Measurements from ENCODE around the gene ZNF330. TPM values are rescaled to one million over a fixed set of nuclear protein-coding genes. Genes with fewer than 3 reads are reported as not detected.
A peak's percentile ranks its signal among the peaks of the same experiment; 100 is the strongest.

ZNF330 gene
- total RNA-seq, 6 donors from 2014 or later, result 33.6 to 45.1 (median 40.9) TPM

DNA sequence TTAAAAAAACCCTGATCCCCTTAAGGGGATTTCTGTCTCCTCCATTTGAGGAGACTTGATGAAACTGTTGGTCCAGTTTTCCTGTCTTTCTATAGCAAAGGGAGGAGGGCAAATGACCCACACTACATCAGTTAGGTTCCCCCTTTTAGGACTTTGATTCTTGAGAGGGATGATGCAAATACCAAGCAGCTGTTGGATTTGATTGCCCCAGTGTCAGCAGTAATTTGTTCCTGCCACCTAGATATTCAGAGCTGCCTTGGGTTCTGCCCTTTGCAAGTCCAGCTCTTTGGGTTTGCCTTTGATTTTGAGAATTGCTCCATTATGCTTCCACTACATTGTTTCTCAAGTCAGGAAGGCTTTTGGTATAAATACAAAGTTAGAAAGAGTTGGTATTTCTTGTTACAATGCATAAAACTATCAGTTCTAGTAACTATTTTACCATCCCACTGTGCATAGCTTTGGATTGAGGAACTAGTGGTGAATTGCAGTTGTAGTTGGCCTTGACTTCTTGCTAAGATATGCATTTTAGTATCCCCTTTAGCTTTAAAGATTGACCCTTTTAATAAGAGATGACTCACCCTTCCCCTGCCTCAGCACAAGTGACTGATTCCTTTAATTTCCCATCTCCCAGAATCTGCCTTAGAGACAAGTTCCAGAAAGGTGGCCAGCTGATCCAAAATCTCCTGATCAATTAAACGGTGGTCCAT is 24.3 kb upstream of the ZNF330 start:
- H3K9me3 ChIP-seq, result no peaks in the 10 kb centered on the region
- no peak for DNase-seq
- H3K27ac ChIP-seq, result no peak overlapping the region
- H3K4me3 ChIP-seq, result no peak overlapping the region
- H3K36me3 ChIP-seq, result no peaks in the 10 kb centered on the region
- ATAC-seq (ENCODE audit: low FRiP score in 2 of 2), result peak in 1 of 2 donors; percentile 41
- H3K27me3 ChIP-seq, result no peaks in the 10 kb centered on the region
- TF ChIP-seq EP300 (IDR thresholded peaks at IDR 0.05) (no peak), POLR2A (IDR thresholded peaks at IDR 0.05) (no peak), POLR2AphosphoS5 (IDR thresholded peaks at IDR 0.05) (no peak)
- TF ChIP-seq, protein P1, sequence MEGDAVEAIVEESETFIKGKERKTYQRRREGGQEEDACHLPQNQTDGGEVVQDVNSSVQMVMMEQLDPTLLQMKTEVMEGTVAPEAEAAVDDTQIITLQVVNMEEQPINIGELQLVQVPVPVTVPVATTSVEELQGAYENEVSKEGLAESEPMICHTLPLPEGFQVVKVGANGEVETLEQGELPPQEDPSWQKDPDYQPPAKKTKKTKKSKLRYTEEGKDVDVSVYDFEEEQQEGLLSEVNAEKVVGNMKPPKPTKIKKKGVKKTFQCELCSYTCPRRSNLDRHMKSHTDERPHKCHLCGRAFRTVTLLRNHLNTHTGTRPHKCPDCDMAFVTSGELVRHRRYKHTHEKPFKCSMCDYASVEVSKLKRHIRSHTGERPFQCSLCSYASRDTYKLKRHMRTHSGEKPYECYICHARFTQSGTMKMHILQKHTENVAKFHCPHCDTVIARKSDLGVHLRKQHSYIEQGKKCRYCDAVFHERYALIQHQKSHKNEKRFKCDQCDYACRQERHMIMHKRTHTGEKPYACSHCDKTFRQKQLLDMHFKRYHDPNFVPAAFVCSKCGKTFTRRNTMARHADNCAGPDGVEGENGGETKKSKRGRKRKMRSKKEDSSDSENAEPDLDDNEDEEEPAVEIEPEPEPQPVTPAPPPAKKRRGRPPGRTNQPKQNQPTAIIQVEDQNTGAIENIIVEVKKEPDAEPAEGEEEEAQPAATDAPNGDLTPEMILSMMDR (IDR thresholded peaks at IDR 0.05), result no peak
- H3K4me1 ChIP-seq, result no peaks in the 10 kb centered on the region
- 83 to 88% methylated on average over 1 of the region's 1 CpG for WGBS, 2 donors

DNA sequence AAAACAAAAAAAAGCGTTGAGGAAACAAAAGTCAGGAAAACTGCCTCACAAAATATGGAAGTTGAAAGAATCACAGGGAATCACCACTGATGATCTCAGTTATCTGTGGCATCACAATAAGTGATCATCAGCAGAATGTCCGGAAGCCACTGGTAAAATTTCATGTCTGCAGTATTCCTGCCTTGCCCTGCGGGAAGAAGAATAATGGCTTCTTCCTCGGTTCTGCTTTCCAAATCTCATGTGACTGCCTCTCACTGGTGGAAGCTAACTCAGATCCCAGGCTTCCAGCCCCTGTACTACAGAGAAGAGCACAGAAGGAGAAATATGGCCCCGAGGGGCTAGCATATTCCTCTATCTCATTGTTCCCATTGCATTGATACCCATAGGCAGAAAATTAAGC is 12.7 kb upstream of the ZNF330 start:
- peak in 1 of 2 donors; percentile 72 for ATAC-seq (ENCODE audit: low FRiP score in 2 of 2)
- no peaks in the 10 kb centered on the region for H3K36me3 ChIP-seq
- no peaks in the 10 kb centered on the region for H3K4me1 ChIP-seq
- H3K4me3 ChIP-seq, result no peak overlapping the region
- H3K27me3 ChIP-seq, result no peaks in the 10 kb centered on the region
- no peak for DNase-seq
- no peak for TF ChIP-seq POLR2AphosphoS5 (IDR thresholded peaks at IDR 0.05)
- no peak for TF ChIP-seq POLR2A (IDR thresholded peaks at IDR 0.05)
- TF ChIP-seq, protein P1 (IDR thresholded peaks at IDR 0.05), result no peak
- no peak for TF ChIP-seq EP300 (IDR thresholded peaks at IDR 0.05)
- peak overlapping the region in 1 of 4 donors; percentile 5 for H3K27ac ChIP-seq
- no peaks in the 10 kb centered on the region for H3K9me3 ChIP-seq
- whole genome bisulfite sequencing, 2 donors, result 53 to 61% methylated on average over 5 of the region's 5 CpGs

DNA sequence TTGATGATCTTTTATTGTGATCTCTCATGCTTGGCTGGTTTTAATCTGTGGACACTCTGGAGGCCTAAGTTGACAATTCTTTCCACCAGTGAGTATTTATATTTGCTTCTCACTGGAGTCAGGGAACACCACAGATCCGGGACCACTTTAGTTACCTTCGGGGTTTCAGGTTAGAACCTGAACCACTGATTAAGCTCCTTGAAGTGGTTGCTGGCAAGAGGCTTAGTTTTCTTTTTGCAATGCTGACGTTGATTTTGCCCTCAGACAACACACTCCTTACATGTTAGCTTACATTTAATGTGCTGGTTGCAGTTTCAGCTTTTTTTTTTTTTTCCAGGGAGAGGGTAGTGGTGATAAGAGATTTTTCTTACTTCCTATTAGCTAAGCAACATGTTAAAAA is 10.5 kb upstream of the ZNF330 start:
- TF ChIP-seq EP300 (IDR thresholded peaks at IDR 0.05) (no peak), POLR2AphosphoS5 (IDR thresholded peaks at IDR 0.05) (no peak), POLR2A (IDR thresholded peaks at IDR 0.05) (no peak)
- TF ChIP-seq, protein P1 (IDR thresholded peaks at IDR 0.05), result no peak
- no peak for ATAC-seq (ENCODE audit: low FRiP score in 2 of 2)
- Histone ChIP-seq H3K4me1 (peaks cover 0 to 3% (median 0%) of the 10 kb centered on the region in 4 donors), H3K27ac (no peak overlapping the region), H3K27me3 (no peaks in the 10 kb centered on the region), H3K4me3 (no peak overlapping the region), H3K9me3 (no peaks in the 10 kb centered on the region), H3K36me3 (no peaks in the 10 kb centered on the region)
- DNase-seq, result peak in 1 of 2 donors; percentile 31
- WGBS, 2 donors, result 55 to 66% methylated on average over 3 of the region's 3 CpGs

- Histone ChIP-seq H3K4me3 (no peak overlapping the region), H3K36me3 (no peaks in the 10 kb centered on the region), H3K27ac (no peak overlapping the region), H3K27me3 (no peaks in the 10 kb centered on the region), H3K9me3 (no peaks in the 10 kb centered on the region), H3K4me1 (peaks cover 0 to 9% (median 0%) of the 10 kb centered on the region in 4 donors)
- peak in 1 of 2 donors; percentile 69 for DNase-seq
- no peak for TF ChIP-seq EP300 (IDR thresholded peaks at IDR 0.05)
- no peak for ATAC-seq (ENCODE audit: low FRiP score in 2 of 2)
- WGBS, 2 donors, result 78 to 80% methylated on average over 8 to 15 of the region's 26 CpGs
Measured at GRCh38 chr4:141213550-141213991, 7.1 kb upstream of the ZNF330 start.

GRCh38 chr4:141215030-141215429 is 5.7 kb upstream of the ZNF330 start:
- no peak for ATAC-seq (ENCODE audit: low FRiP score in 2 of 2)
- no peak overlapping the region for H3K27ac ChIP-seq
- H3K4me1 ChIP-seq, result peaks cover 0 to 9% (median 0%) of the 10 kb centered on the region in 4 donors
- TF ChIP-seq, protein P1 (IDR thresholded peaks at IDR 0.05), result no peak
- no peak for TF ChIP-seq POLR2AphosphoS5 (IDR thresholded peaks at IDR 0.05)
- TF ChIP-seq EP300 (IDR thresholded peaks at IDR 0.05), result no peak
- no peak for TF ChIP-seq POLR2A (IDR thresholded peaks at IDR 0.05)
- H3K4me3 ChIP-seq, result no peak overlapping the region
- no peaks in the 10 kb centered on the region for H3K9me3 ChIP-seq
- no peaks in the 10 kb centered on the region for H3K36me3 ChIP-seq
- H3K27me3 ChIP-seq, result no peaks in the 10 kb centered on the region
- DNase-seq, result no peak
